ENCODE results near the gene FLT4.

The FLT4 gene

DNA sequence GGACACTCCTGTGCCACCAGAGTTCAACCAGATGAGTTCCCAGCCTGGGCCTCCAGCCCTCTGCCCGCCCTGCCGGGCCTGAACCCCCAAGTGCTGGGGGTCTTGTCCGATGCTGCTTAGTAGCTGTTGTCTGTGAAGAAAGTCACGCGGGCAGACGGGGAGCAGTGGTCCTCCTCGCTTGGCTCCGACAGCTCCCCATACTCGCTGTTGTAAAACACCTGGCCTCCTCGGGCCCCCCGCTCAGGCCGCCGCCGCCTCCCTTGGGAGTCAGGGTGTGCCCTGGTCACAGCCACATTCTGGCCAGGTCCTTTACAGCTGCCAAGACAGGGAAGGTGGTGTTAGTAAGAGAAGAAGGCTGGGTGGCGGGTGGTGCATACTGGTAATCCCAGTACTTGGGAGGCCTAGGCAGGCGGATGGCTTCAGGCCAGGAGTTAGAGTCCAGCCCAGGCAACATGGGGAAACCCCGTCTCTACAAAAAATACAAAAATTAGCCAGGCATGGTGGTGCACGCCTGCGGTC, 46.3 kb downstream of the FLT4 start:
- DNase-seq, result no peak

DNA sequence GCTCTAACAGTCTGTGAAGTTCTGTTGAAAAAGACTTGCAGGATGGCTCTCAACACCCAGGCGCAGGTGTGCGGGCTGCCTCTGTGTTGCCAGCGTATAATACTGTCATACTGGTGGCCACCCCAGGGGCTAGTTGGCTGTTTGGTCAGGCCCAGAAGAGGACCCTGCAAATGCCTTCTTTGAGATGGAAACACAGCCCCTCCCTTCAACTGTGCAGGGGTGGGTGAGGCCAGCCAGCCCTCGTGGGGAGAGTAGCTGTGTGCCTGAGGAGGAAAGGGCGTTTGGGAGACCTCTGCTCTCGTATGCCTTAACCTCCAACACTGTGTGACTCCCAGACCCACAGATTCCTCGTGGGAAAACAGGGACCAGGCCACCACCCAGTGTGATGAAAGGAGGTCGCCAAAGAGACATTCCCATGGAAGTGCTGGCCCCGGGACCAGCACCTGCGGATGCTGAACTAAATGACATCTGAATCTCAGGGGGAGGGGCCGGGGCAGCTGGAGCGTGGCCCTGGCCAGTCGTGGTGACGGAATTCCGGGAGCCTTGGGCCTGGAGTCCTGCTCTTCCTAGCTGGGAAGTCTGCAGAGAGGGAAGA, 46.8 kb downstream of the FLT4 start:
- DNase-seq, result no peak

DNA sequence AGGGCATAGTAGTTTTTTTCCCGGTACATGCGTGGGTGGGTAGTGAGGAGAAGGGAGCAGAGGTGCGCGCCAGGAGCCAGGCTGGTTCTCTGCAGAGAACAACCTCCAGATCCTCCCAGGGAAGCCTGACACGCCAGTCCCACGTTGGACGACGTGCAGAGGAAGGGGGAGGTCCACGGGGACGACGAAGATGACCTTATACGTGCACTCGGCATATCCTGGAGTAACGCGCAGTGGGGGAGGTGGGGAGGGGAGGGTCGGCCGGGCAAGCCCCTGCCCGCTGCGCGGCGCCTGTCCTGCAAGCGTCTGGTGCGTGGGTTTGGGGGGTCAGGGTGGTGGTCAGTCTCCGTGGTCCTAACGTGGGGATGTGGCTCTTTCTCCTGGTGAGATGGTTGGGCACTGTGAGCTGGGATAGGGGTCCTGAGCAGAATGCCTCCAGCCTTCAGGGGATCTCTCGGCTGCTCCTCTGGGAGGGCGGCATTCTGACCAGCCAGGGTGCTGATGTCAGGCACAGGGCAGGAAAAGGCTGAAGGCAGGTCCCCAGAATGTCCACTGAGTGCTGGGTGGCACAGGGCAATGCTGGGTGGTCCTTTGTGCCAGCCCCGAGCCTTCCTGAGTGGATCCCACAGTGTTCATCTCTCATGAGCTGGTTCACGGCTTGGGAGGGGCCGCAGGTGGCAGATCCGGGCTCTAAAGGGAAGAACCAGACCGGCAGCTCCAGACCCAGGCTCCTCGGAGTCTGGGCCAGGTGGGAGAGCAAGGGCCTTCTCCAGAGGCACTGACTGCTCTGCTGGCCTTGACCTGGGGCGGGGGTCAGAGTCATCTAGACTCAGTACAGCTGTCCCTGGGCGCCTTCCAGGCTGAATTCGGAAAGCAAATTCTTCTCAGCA, 47.6 kb downstream of the FLT4 start:
- DNase-seq, result no peak

DNA sequence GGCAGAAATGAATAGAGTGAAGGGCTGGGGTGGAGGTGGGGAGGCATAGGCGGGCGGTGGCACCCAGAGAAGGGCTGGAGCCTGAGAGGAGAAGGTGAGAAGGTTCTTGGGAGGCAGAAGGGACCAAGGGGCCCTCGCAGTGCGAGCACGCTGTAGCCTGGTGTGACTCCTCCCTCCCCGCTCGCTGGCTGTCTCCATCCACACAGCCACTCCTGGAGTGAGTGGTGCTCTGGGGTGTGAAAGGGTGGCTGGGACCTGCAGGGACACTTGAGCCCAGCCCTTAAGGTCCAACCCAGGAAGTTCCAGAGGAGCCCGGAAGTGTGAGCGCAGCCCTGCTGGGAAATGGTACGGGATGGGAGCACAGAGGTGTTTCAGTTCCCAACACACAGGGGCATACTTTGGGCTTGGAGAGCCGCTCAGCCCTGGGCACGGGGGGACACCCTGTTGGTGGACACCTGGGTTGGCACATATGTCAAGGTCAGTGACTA, 48.8 kb downstream of the FLT4 start:
- no peak for DNase-seq

DNA sequence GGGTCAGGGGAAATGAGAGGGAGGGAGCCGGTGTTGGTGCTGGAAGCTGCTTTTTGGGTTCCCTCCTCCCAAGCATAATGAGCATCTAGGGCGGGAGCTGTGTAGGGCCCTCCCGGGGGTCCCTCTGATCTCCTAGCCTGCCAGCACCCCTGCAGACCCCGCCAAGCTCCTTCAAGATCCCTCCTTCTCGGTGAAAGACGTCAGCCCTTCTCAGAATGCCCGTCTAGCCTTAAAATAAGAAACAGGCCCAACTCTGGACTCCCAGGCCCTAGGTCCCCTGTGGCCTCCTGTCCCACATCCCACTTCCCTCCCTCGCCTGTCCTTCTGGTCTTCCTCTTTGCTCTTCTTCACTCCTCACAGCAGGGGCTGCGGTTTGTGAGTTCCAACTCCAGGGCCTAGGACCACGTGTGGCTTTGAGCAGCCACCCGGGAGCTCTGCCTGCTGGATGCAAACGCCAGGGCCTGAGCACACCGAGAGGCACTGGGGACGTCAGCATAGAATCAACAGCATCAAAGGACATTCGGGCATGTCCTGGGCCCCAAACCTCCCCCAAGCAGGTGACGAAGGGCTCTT, 49.3 kb downstream of the FLT4 start:
- DNase-seq, result no peak

DNA sequence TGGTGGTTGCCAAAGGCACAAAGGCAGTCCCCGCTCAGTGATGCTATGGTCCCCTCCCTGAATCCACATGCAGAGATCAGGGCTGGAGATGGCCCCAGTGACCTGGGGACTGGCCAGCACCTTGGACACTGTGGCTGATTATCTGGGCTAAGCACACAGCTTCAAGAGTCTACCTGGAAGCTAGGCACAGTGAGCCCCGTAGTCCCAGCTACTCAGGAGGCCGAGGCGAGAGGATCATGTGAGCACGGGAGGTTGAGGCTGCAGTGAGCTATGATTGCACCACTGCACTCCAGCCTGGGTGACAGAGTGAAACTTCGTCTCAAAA, 49.8 kb downstream of the FLT4 start:
- DNase-seq, result no peak

DNA sequence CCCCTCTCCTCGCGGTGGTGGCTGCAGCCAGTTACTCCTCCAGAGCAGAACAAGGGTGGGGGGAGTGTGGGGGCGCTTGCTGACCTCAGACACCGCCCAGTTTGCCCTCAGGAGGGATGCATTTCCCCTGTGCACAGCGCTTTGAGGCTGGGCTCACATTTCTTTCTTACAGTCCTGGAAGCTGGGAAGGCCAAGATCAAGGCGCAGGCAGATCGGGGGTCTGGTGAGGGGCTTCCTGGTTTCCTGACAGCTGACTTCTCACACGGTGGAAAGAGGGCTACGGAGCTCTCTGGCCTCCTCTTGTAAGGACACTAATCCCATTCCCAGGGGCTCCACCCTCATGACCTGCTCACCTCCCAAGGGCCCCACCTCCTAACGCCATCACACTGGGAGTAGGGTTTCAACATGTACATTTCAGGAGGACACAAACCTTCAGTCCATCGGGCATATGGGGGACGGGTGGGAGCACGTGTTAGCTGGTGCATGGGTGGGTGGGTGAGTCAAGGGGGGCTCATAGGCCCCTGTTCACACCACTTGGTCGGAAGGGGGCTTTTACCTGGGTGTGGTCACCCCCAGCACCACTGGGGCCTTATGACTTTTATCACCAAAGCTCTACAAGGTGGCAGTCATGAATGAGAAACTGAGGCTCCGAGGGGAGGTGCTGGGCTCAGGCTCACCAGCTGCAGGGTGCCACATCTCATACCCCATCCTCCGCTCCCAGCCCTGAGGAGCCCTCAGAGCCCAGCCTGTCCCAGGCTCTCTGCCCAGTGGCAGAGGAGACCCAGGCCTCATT, 50.4 kb downstream of the FLT4 start:
- DNase-seq, result no peak

DNA sequence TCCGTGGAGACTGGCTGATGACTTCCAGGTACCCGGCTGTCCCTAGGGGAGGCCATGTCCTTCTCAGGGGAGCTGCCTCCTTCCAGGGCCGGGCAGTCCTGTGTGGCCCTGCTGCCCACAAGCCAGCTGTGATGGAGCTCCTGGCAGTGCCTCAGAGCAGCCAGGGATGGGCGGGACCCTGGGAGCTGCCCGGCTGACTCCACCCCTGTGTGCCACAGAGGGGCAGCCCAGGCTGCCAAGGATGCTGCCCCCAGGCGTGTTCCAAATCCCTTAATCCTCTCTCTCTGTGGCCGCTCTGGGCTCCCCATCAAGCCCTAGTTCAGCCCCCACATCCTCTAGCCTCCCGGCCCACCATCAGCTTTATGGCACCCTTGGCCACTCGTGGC, 51.1 kb downstream of the FLT4 start:
- DNase-seq, result no peak

DNA sequence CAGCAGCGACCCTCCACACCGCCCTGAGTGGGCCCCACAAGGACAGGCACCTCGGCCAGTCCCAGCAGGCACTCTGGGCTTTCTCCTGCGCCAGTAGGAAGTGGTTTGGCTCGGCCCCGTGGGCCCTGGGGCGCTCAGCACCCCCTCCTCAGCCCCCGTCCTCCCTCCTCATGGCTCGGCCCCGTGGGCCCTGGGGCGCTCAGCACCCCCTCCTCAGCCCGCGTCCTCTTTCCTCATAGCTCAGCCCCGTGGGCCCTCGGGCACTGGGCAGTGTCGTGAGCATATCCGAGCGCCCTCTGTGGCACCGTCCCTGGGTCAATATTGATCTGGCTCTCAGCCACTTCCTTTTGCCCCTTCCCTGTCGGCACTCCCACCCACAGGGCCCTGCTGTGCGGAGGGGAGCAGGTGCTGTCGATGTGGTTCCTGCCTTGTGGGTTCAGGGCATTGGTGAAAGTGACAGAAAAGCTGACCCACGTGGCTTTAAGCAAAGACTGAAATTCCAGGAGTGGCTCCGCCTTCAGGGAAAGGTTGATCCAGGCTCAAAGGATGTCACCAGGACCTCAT, 52.6 kb downstream of the FLT4 start:
- no peak for DNase-seq

DNA sequence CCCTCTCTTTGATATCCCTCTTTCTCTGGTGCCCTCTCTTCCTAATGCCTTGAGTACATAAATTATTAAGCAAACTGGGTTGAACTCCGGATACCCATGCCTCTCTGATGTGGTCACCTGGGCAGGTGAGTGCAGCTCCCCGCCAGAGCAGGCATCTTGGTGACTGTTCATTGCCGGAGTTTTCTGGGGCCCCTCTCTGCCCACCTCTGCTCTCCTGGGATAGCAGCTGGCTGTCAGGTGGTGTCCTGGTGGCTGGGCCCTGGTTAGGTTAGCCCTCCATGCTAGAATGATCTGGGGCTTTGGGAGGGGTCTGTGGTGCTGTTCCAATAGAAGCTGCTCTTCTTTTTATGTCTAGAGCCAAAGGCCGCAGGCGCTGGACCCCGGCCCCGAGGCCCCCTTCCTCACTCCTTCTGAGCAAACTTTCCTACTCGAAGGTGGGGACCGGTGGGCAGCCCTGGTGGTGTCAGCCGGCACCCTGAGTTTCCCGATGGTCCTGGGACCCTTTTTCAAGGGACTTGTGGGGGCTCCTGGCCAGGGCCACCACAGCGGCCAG, 53.2 kb downstream of the FLT4 start:
- no peak for DNase-seq

DNA sequence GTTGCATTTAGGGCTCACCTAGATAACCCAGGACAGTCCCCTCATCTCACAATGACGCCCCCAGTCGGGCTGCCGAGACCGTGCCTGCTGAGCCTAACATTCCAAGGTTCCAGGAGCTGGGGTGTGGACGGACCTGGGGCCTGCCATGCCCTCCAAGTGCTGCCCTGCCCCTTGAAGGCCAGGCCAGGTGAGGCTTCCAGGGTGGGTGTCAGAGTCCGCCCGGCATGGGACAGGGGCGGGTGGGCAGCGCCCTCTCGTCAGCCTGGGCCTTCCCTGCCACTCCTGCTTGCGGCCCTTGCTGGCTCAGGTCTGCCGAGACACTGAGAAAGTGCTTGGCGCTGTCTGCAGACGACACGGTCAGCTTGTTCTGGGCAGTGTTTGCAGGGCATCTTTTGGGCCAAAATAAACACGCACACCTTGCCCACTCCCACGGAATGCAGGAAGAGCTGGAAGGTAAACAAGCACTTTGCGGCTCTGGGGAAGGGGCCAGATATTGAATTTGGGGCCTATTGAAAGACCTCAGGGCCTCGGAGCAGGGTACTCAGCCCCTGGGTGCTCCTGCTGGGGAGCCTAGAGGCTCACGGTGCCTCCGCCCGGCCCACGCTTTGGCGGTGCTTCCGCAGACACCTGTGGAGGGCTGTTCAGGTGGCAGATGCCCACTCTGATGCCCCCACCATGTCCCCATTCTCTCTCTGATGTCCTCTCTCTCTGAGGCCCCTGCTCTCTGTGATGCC, 53.9 kb downstream of the FLT4 start:
- DNase-seq, result no peak

DNA sequence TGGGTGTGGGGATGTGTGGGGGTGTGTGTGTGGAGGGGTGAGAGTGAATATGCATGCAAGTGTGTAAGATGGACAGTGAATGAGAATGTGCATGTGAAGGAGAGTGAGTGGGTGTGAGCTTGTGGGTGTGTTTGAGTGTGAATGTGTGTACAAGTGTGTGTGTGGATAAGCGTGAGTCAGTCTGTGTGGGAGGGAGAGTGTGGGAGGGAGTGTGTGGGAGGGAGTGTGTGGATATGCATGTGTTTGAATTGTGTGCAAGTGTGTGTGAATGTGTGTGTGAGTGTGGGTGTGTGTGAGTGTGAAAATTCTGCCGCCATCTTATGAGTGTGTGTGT, 54.4 kb downstream of the FLT4 start:
- no peak for DNase-seq

DNA sequence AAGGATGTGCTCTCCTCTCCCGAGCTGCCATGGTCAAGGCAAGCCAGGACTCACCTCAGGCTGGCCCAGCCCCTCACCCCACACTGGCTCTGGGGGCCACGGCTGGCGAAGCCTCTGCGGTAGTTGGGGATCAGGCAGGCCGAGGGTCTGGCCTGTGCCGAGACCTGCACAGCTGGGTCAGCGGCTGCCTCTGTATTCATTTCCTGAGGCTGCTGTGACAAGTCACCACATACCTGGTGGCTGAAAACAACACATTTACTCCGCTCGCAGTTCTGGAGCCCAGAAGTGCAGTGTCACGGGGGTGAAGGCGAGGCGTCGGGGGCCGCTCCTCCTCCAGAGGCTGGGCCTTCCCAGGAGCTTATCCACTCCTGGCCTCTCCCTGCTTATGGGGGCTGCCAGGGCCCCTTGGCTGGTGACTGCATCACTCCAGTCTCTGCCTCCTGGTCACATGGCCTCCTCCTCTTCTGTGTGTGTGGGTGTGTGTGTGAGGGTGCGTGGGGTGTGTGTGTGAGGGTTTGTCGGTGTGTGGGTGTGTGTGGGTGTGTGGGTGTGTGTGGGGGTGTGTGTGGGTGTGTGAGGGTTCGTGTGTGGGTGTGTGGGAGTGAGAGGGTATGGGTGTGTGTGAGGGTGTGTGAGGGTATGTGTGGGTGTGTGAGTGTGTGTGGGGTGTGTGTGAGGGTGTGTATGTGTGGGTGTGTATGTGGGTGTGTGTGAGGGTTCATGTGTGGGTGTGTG, 54.9 kb downstream of the FLT4 start:
- no peak for DNase-seq

DNA sequence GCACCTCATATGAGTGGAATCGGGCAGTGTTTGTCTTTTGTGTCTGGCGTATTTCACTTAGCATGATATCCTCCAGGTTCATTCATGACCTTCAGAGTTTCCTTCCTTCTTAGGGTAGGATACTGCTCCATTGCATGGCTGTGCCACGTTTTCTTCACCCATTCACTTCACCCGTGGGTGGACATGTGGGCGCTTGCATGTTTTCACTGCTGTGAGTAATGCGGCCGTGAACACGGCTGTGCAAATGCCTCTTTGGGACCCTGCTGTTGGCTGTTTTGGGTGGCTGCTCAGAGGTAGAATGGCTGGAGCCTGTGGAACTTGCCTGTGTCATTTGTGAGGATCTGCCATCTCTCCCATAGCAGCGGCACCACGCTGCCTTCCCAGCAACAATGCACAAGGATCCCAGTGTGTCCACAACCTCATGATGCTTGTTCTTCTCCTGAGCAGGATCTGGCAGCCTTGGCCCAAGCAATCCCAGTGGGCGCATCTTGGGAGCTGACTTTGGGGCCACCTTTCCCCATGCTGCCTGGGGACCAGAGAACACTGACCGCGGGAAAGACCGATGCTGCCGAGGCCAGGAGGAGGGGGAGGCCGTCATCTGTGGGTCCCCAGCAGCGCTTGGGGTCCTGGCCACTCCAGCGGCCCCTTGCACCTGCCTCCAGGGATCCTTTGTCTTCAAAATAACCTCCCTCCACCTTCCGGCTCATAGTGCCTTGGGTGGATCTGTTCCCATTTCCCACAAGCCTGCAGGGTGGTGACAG, 55.8 kb downstream of the FLT4 start:
- no peak for DNase-seq

DNA sequence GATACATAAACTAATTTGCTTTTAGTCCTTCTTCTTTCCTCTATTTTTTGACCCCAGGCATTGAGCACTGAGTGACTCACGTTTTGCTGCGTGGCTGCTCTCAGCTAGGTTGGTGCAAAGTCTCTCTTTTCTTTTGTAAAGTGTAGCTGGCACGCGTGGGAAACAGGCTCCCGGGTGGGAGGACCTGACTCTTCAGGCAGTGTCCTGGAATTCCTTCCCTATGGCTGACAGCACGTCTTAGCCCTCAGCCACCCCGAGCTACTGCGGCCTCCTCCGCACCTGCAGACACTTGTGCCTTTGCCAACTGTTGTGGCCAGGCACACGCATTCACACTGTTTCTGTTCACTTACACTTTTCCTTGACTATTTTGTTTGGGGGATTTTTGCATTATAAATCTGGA, 57.2 kb downstream of the FLT4 start:
- DNase-seq, result no peak

DNA sequence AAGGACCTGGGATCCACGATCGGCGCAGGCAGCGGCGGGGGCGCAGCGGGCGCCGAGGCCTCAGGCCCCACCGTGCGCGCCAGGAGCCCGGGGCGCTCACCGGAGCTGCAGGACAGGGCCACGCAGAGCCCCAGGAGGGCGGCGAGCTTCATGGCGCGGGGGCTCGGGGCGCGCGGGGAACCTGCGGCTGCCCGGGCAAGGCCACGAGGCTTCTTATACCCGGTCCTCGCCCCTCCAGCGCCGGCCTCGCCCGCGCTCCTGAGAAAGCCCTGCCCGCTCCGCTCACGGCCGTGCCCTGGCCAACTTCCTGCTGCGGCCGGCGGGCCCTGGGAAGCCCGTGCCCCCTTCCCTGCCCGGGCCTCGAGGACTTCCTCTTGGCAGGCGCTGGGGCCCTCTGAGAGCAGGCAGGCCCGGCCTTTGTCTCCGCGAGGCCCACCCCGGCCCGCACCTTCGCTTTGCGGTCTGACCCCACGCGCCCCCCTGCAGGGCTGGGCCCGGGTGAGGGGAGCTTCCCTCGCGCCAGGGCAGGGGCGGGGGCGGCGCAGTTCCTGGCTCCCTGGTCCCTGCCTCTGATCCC, 58.0 kb downstream of the FLT4 start, which contains the start of gene SCGB3A1:
TSS of gene SCGB3A1 (minus strand) at position 189 of the 577 bp plus-strand sequence. CDS start at position 152, 37 bp downstream.
- no peak for DNase-seq

DNA sequence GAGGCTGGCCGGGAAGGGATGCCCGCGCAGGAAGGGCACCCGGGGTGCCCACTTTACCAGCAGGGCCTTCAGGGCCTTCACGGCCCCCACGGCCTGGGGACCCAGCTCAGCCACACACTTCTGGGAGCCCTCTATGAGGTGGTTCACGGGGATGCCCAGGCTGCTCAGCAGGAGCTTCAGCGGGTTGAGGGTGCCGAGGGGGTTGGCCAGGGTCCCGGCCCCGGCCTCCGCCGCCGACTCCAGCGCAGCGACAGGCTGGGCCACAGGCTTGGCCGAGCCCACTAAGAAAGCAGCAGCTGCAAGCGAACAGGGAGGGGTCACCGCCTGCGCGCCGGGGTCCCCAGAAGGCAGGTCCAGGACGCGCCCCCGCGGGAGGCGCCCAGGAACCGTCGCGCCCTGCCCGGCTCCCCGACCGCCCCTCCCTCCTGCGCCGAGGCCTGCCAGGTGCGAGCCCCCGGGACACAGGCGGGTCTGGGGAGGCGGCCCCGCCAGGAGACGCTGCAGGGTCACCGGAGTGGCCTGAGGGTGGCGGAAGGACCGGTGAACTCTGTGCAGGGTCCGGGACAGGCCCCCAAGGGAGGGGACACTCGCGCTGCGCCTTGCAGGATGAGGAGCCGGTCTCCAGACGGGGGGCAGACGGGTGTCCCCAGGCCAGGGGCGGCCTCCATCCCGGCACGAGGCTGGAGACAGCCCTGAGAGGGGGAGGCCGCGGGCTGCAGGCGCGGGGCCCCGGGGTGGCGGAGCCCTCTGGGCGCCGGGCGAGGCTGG, 58.7 kb downstream of the FLT4 start:
- DNase-seq, result no peak

DNA sequence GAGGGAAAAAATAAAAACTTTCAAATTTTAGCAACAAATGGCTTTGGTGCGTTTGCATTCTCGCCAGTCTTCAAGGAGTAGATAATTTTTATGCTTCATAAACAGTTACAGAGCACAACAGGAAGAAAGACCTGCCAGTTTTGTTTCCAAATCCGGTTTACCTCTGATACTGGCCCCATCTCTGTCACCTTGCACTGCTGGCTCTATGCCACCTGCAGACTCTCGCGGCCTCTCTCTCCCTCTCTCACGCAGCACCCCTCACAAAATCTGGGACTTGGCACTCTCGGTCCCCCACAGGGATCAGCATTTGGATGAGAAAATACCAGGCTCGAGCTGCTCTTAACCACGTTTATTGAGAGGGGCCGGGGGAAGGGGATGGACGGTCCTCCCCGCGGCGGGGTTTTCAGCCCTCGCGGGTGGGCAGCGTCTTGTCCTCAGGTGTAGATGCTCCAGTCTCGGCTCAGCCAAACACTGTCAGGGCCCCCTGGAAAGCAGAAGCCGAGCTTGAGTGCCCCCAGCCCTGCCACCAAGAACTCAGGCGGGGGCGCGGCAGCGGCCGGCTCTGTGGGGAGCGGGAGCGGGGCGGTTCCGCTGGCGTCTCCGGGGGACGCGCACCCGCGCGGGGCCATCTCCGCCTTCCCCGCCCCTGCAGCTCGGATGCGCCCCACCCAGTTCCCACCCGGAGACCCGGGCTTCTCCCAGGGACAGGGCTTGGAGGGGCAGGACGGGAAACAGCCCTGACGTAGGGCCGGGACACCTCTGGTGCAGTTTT, 59.4 kb downstream of the FLT4 start:
- DNase-seq, result no peak
